NB4 (cell line): ENCODE measurements around the gene CATSPER1.
"Not testable (repeated sequence)": the region's sequence is repeated elsewhere in the genome, so short reads cannot be mapped to it uniquely, and the experiment has no call there.

ENCODE experiments used
- DNase-seq: peaks from one replicate; pipeline ENCODE4 v3.0.0; 2010; ENCODE audit warnings: low read depth
- H3K4me3 ChIP-seq: one replicate; pipeline ENCODE4 v1.5.1; 2011; ENCODE audit warnings: mild to moderate bottlenecking, low read depth, low read length, moderate library complexity
- CTCF ChIP-seq: IDR thresholded peaks from one replicate; pipeline ENCODE4 v1.5.1; 2012; ENCODE audit warnings: low read depth, low read length
- MAX ChIP-seq: IDR thresholded peaks from 2 replicates; pipeline ENCODE4 v1.6.1; 2011; ENCODE audit warnings: low read depth, low read length
- MYC ChIP-seq: IDR thresholded peaks from 2 replicates; pipeline ENCODE4 v1.6.1; 2011; ENCODE audit warnings: low read depth, low read length
- POLR2A ChIP-seq: IDR thresholded peaks from 2 replicates; pipeline ENCODE4 v1.6.1; 2011; ENCODE audit warnings: mild to moderate bottlenecking; ENCODE audit not compliant: insufficient read length; ENCODE audit errors: extremely low read depth

Gene CATSPER1

DNA sequence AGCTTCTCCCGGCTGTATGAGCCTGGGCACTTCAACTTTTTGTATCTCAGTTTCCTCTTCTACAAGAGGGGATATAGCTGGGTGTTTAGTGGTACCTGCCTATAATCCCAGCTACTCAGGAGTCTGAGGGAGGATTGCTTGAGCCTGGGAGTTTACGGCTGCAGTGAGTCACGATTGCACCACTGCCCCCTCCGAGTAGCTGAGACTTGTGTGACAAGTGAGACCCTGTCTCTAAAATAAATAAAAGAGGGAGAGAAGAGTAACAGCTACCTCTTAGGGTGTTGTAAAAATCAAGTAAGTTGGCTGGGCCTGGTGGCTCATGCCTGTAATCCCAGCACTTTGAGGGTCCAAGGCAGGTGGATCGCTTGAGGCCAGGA is 10.0 kb upstream of the CATSPER1 start:
- peak; percentile 74 for DNase-seq
- TF ChIP-seq POLR2A (no peak), MYC (no peak), CTCF (no peak), MAX (no peak)
- H3K4me3 ChIP-seq: no peak overlapping the region

DNA sequence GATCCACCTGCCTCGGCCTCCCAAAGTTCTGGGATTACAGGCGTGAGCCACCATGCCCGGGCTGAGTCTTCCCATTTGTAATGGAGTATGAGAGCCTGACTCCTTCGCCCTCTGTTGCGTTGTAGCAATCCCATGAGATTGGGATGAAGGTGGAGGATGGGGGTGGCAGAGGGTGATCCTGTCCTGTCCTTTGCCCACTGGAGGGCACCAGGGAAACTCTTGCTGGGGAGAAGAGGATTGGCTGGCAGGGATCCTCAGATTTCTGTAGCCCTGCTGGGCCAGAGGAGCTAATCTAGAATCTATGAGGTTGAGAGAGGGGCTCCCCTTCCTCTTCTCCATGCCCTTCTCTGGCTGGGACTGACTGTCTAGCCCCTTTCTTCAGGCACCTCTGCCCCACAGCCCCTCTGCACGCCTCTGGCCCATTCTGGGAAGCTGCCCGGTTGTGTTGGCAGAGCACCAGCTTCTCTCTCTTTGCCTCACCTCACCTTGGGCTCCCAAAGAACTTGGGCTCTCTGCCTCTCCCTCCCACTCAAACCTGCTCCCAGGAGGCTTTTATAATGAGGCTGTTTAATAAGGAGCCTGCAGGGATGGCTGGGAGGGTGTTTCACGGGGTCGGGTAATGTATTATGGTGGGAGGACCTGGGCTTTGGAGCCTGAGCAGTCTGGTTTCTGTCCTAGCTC is 9.5 kb upstream of the CATSPER1 start:
- TF ChIP-seq MYC: no peak
- TF ChIP-seq CTCF: no peak
- TF ChIP-seq MAX: no peak
- no peak for TF ChIP-seq POLR2A
- no peak for DNase-seq
- H3K4me3 ChIP-seq: no peak overlapping the region

DNA sequence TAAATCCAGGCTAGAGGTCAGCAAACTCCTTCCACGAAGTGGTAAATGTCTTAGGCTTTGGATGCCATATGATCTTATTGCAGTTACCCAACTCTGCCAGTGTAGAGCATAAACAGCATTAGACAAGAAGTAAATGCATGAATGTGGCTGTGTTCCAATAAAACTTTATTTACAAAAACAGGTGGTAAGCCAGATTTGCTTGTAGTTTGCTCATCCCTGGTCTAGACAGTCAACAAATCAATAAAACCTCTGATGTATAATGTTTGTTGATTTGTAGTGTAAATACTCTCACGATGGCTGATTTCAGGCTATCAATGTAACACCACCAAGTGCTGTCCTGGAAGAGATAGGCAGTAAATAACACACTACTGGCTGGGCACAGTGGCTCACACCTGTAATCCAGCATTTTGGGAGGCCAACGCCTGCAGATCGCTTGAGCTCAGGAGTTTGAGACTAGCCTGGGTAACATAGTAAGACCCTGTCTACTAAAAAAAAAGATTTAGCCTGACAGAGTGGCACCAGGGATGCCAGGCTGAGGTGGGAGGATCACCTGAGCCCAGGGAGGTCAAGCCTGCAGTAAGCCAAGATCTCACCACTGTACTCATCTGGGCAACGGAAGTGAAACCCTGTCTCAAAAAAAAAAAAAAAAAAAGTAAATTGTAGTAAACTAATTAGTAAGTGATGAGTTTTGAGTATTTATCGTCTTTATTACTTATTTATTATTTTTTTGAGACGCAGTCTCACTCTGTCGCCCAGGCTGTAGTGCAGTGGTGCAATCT is 6.9 kb upstream of the CATSPER1 start:
- TF ChIP-seq MAX (no peak), POLR2A (no peak)
- no peak for DNase-seq
- no peak overlapping the region for H3K4me3 ChIP-seq

GRCh38 chr11:66023186-66023440 is 3.2 kb downstream of the CATSPER1 start:
- DNase-seq, H3K4me3 ChIP-seq: not testable (repeated sequence)

DNA sequence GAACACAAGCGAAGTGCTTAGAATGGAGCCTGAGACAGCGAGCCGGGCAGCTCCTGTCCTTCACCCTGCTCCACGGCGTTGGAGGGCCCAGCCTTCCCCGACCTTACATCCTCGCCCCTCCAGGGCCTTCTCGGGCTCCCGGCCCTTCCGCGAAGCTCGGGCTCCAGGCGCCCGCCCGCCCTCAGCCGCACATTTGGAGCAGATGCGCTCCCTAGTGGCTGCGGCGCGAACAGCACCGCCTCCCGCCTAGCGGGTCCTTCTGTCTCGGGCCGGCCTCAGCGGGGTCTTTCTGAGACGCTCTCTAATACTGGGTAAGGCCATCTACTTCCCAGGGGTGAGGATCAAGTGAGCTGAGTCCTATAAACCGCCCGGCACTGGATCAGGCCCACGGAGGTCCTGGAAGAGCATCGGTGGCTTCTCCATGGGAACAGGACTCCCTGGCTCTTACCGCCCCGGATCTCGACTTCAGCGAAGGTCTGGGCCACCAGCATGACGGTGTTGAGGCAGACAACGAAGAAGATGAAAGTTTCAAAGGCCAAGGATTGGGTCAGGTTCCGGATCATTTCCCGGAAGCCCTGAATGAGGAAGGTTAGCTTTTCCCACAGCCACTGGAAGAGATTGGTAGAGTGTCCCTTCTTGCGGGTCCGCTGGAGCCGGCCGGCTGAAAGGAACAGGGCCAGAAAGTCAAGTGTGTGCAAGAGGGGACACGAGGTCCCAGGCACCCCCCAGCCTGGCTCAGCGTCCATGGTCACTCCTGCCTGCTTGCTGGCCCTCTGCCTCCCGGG is 3.7 kb downstream of the CATSPER1 start:
- no peak overlapping the region for H3K4me3 ChIP-seq
- DNase-seq: peak; percentile 79
- TF ChIP-seq POLR2A (peak; percentile 29), MAX (0 out of 2 replicates have a peak, but pooled peaks have one; percentile 32), MYC (peak; percentile 59; the same call in 1 of the 2 replicates), CTCF (peak; percentile 83)

GRCh38 chr11:66020618-66021357 is 5.5 kb downstream of the CATSPER1 start:
- peak; percentile 69 for TF ChIP-seq MAX
- TF ChIP-seq MYC: peak; percentile 20; the same call in 1 of the 2 replicates
- no peak for TF ChIP-seq POLR2A
- no peak for TF ChIP-seq CTCF
- peak; percentile 94 for DNase-seq
- H3K4me3 ChIP-seq: no peak overlapping the region
